HG03175 (cell line): ENCODE results near the gene DNAJC10.
"Not testable (repeated sequence)": the region's sequence is repeated elsewhere in the genome, so short reads cannot be mapped to it uniquely, and the experiment has no call there.

Experiments
- ATAC-seq: cut with Tn5 transposase; IDR thresholded peaks from one replicate; pipeline ENCODE4 v1.9.1; 2021; ENCODE audit warnings: mild to moderate bottlenecking, moderate library complexity; ENCODE audit not compliant: unreplicated experiment

Gene DNAJC10

DNA sequence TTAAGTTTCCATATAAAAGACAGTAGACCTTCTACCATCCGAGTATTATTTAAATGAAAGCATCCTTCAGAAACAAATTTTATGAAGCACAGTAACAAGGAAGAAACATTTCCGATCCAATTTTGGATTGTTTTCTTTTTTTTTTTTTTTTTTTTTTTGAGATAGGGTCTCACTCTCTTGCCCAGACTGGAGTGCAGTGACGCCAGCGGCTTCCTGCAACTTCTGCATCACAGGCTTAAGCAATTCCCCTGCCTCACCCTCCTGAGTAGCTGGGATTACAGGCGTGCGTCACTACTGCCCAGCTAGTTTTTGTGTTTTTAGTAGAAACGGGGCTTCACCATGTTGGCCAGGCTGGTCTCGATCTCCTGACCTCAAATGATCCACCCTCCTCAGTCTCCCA is 3.1 kb downstream of the DNAJC10 start:
- ATAC-seq, result not testable (repeated sequence)

DNA sequence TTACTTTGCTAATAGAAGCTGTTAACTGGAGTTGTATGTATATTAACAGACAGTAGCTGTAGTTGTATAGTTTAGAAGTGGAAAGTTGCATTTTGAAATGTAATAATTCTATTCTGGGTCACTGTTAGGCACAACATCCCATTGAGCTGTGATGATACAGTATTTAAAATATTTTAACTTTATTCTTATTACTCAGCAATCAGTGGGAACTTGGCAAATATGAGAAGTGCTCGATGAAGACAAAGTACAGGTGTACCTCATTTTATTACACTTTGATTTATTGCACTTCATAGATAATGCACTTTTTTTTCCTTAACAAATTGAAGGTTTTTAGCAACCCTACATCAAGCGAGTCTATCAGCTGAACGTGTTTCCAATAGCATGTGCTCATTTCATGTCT is 8.6 kb downstream of the DNAJC10 start:
- no peak for ATAC-seq

DNA sequence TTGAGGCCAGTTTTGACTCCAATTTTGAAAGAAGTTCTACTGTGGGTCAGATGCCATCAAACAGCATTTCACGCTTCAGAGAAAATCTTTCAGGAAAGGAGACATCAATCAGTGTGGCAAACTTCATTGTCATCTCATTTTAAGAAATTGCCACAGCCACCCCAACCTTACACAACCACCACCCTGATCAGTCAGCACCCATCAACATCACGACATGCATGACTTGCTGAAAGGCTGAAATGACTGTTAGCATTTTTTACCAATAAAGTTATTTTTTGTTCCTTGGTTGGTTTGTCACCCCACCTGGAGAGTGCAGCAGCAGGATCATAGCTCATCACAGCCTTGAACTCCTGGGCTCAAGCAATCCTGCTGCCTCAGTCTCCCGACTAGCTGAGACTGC is 10.4 kb downstream of the DNAJC10 start:
- no peak for ATAC-seq

DNA sequence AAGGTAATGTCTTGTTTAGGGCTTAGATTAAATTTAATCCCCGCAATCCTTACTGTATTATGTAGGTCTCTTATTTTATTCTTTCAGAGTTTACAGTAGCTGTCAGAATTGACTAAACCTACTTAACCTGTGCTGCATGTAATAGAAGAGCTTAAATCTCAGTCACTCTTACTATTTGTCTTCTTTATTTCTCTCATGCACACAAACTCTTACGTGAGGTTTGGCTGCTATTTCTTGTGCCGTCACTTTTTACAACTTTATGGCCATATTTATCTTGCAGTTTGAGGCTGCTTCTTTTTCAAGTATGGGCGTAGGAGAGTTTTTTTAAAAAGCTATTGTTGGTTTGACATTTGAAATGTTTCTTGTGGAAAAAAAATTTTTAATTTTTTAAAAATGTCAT is 12.0 kb downstream of the DNAJC10 start:
- ATAC-seq, result no peak

DNA sequence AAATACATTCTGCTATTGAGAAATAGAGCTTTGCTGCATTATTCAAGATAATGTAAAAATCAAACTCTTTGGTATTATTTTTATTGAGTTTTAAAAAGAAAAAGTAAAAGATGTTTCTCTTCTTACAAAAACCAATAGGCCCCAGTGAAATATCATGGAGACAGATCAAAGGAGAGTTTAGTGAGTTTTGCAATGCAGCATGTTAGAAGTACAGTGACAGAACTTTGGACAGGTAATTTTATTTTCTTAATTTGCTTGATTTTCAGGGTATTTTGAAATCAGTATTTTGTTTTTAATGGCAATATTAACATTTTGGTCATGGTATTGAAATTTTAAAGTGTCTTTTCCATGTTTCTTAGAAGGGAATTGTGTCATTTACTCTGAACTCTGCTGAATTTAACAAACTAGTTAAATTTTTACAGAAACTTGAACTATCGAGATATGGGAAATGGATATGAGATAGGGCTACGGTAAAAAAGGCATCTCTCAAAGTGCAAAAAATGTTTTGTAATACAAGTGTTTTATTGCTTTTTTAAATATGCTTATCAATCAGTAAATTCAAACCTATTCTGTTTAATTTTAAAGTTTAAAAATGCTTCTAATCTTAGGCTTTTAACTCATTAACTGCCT is 13.8 kb downstream of the DNAJC10 start:
- no peak for ATAC-seq

DNA sequence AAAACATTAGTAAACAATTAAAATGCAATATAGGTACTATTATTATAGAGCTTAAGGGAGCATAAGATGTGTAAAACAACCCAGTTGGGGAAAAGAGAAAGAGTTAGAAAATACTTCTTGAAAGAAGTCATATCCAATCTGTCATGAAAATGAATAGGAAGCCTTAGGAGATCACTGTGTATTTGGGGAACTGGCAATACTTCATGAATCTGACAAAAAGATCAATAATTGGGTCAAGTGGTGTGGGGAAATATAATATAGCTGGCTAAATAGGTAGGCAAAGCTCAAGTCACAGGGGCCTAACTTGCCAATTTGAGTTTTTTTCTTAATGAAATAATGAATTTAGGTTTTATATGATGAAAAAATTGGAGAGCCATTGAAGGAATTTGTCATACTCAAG is 14.4 kb downstream of the DNAJC10 start:
- no peak for ATAC-seq

DNA sequence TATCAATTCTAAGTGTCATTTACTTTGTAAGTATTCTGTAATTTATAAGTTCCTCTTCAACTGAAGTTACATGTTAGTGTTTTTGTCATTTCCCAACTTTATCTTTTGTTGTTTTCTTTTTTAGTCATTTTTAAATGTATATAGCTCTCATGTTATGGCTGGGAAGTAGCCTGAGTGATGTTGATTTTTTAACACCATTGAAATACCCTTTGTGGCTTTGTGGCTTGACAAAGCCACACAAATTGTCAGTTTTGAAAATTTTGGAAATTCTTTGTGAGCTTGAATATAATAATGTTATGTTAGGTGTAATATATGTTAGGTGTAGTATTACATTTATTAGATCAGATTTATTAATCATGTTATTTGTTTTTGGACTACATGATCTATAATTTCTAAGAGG is 16.7 kb downstream of the DNAJC10 start:
- ATAC-seq, result no peak

DNA sequence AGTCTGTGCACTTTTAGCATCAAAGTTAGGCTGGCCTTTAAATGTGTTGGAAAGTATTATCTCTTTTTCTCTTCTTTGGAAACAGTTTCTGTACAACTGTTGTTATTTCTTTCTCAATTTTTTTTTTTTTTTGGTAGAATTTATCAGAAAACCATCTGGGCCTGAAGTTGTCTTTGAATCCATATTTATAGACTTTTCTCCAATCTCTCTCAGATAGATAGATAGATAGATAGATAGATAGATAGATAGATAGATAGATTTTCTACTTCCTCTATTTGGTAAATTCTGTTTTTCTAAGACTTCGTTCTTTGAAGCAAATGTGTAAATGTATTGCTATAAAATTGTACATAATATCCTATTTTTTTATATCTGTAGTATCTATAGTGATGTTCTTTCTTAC is 17.5 kb downstream of the DNAJC10 start:
- ATAC-seq, result no peak

DNA sequence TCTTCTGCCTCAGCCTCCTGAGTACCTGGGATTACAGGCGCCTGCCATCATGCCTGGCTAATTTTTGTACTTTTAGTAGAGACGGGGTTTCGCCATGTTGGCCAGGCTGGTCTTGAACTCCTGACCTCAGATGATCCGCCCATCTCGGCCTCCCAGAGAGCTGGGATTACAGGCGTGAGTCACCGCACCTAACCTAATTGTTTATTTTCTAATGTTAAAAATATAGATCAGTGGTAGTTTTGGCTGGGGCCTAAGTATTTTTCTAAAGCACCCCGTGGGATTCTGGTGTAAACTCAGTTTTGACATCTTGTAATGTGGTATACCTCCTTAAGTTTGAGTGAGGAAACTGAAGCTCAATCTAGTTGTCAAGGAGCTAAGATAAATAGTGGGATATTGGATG is 20.8 kb downstream of the DNAJC10 start:
- ATAC-seq, result not testable (repeated sequence)

DNA sequence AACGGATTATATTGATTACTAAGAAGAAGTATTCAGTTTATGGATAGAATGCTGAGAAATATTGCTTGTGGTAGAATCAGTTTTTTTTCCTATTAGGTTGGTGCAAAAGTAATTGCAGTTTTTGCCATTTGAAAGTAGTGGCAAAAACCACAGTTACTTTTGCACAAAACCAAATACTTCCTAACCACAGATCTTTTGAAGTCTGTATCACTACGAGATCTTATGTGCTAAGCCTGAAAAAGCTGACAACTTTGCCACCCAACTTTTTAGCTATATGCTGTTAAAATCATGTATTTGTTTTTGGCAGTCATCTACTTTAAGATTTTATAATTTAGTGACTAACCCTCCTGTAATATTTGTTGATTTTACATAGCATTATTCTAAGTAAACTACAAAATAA is 24.6 kb downstream of the DNAJC10 start:
- ATAC-seq, result no peak

DNA sequence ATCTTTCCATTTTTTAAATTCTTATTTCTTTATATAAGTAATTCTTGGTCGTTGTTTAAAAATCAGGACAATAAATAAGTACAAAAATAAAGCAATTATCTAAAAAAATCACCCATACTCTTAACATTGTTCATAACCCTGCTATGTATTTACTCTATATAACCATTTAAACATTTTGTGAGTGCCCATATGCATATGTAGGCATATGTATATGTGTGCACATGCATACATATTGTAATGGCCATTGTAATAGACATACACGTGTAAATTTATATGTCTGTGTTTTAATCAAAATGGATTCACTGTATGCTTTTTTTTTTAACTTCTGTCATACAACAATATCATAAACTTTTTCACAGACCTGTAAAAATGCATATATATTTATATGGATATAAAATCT is 25.6 kb downstream of the DNAJC10 start:
- no peak for ATAC-seq

DNA sequence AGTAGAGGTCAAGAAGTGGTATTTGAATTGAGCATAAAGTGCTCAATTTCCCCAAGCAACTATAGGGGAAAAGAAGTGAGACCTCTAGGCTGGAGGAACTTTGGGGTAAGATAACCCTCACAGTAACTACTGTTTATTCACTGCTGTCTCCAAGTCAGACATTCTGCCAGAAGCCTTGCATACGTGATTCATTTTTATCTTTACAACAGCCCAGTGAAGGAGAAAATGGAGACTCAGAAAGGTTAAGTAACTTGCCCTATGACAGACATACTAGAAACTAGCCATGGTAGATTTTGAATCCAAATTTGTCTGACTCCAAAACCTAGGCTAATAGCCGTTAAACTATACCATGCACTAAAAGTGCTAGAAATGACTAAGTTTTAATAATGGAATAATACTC is 28.4 kb downstream of the DNAJC10 start:
- ATAC-seq, result no peak

DNA sequence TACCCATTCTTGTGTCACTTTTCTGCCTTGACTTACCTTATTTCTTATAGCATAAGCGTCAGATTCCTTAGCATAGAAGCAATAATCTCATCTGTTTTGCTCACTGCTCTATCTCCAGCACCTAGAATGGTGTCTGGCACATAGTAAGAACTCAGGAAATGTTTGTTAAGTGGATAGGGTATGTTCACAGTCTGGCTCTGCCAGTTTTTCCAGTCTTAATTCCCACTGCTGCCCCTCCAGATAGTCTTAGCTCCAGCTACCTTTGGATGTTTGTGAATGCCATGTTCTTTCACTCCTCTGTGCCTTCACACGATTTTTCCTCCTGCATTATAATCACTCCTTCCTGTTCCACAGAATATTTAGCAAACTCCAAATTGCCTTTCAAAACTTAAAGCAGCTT is 29.0 kb downstream of the DNAJC10 start:
- ATAC-seq, result no peak

DNA sequence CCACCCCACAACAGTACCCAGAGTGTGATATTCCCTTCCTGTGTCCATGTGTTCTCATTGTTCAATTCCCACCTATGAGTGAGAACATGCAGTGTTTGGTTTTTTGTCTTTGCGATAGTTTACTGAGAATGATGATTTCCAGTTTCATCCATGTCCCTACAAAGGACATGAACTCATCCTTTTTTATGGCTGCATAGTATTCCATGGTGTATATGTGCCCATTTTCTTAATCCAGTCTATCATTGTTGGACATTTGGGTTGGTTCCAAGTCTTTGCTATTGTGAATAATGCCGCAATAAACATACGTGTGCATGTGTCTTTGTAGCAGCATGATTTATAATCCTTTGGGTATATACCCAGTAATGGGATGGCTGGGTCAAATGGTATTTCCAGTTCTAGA is 29.8 kb downstream of the DNAJC10 start:
- not testable (repeated sequence) for ATAC-seq

DNA sequence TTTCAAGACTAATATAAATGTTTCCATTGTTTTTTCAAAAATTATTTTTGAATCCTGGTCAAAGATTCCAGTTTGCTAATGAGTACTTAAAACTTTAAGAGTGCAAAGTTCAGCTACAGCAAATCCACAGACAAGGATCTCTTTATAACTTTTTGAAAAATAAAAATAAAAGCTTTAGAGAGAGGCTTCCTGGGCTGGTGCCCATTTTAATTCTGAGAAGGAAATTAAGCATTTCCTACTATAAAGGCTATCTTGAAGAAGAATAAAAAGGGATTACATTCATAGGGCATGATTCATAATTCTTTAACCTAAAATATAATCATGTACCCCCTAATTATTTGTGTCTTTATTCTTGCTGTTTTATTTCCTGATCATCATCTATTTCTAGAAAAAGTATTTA is 38.2 kb downstream of the DNAJC10 start:
- ATAC-seq, result no peak

DNA sequence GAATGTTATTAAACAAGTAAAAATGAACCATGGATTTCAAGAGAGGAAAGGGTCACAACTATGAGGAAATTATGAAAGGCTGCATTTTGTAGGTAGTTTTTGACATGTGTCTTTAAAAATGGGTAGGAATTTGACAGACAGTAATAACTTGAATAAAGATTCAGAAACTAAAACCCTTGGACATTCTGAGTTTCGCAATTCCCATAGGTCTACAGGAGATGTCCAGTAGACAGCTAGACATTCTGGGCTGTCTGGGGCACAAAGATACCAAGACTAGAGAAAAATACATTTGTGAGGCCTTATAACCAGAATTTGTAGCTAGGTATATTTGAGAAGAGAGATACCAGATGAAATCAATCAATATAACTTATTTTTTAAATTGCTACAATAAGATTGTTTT is 42.3 kb downstream of the DNAJC10 start:
- ATAC-seq, result no peak

DNA sequence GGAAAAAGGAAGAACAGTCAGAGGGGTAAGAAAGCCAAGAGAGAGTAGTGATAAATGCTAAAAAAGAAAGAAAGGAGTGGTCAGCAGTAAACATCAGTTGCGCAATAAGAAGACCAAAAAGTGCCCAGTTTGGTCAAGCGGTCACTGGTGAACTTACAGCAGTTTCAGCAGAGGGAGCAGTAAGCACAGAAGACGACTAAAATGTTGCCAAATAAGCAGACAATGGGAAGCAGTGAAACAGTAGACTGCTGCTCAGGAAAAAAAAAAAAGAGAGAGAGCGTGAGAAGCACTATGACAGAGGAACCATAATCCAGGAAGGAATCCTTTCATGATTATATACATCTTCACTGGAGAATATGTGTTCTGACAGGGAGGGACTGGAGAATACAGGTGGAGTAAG is 45.8 kb downstream of the DNAJC10 start:
- ATAC-seq, result no peak

DNA sequence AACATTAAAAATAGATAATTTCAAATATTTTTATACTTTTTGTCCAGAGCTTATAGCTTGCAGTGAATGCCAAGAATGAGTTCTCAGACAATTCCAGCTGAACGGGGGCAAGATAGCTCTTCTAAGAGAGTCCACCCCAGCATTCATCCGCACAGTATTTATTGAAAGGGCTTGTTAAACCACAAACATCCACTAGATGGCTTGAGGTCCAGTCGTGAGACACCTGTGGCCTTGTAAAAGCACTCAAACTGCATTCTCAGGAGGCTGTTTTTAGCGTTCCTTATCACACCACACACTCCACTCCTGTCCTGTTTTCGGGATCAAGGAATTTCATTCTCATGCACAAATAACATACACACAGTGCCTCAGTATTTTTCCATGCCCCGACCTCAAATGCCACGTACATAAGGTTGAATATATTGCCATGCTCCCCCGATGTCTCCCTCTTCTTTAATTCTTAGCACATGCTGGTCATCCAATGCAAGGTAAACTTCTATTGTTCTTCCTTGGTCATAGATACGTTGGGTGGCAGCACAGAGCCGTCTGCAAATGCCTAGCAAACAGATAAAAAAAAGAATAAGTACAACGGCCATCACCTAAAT is 47.4 kb downstream of the DNAJC10 start:
- ATAC-seq, result peak; percentile 58

DNA sequence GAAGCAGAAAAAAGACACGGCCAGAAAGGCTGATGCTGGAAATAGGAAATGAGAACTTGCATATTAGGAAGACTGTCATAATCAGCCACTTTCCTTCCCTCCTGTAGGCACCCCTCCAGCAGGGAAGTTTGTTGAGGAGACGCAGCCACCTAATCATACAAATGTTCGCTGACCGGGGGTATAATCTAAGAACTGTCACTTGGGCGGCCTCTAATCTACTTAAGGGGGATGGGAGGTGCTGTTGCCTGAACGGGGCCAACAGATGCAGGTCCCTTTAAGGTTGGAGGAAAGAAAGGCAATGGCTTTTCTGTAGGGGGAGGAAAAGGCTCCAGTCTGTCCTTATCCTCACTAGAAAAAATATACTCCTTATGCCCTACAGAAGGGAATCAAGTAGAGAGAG is 50.6 kb downstream of the DNAJC10 start:
- ATAC-seq, result no peak

DNA sequence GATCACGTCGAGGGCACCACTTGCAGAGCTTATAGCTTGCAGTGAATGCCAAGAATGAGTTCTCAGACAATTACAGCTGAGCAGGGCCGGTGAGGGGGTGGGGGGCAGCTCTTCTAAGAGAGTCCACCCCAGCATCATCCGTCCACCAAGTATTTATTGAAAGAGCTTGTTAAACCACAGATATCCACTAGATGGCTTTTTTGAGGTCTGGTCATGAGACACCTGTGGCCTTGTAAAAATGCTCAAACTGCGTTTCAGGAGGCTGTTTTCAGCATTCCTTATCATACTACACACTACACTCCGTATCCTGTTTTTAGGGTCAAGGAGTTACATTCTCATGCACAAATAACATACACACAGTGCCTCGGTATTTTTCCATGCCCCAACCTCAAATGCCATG is 51.5 kb downstream of the DNAJC10 start:
- ATAC-seq, result peak; percentile 73

DNA sequence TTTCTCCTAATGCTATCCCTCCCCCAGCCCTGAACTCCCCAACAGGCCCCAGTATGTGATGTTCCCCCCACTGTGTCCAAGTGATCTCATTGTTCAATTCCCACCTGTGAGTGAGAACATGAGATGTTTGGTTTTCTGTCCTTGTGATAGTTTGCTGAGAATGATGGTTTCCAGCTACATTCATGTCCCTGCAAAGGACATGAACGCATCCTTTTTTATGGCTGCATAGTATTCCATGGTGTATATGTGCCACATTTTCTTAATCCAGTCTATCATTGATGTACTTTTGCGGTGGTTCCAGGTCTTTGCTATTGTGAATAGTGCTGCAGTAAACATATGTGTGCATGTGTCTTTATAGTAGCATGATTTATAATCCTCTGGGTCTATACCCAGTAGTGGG is 52.9 kb downstream of the DNAJC10 start:
- ATAC-seq, result not testable (repeated sequence)

DNA sequence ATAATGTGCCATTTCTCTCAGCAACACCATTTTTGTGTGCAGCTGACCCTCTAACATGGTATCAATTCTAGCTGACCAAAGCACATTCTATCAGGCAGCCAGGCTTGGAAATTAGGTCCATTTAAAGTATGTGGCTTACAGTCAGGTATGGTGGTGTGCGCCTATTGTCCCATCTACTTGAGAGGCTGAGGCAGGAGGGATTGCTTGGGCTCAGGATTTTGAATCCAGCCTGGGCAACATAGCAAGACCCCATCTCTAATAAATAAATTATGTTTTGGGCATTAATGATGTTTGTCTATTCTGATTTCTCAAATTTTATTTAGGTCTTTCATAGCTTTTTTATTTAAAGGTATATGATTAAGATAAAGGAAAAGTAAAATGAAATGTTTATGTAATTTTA is 63.3 kb downstream of the DNAJC10 start:
- ATAC-seq, result no peak

DNA sequence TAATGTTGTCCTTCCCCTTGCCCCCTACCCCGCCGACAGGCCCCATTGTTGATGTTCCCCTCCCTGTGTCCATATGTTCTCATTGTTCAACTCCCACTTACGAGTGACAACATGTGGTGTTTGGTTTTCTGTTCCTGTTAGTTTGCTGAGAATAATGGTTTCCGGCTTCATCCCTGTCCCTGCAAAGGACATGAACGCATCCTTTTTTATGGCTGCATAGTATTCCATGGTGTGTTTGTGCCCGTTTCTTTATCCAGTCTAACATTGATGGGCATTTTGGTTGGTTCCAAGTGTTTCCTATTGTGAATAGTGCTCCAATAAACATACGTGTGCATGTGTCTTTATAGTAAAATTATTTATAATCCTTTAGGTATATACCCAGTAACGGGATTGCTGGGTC is 65.0 kb downstream of the DNAJC10 start:
- ATAC-seq, result not testable (repeated sequence)
